Measurements from ENCODE around the gene RAD18. TPM values are rescaled to one million over a fixed set of nuclear protein-coding genes. Genes with fewer than 3 reads are reported as not detected.

The RAD18 gene
- total and polyA plus RNA-seq, 8 donors: 1.4 to 87.9 (median 4.6) TPM

DNA sequence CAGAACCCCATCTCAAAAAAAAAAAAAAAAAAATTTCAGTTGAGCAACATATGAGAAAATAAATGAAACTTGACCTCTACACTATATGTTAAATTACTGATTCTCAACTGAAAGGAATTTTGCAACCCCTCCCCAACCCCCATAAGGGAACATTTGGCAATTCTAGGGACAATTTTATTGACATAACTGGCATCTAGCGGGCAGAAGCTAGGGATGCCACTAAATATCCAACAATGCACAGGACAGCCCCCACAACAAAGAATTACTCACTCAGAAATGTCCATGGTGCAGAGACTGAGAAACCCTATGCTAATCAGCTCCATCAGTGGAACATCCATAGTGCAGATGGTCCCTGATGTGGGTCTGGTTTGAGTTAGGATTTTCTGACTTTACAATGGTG, 135.6 kb downstream of the RAD18 start:
- no peaks in the 10 kb centered on the region for H3K27me3 ChIP-seq
- intact Hi-C loops (cut with DNase I; ENCODE audit: low total_unique reads): no loop called here
- H3K27ac ChIP-seq: no peak overlapping the region
- no peaks in the 10 kb centered on the region for H3K9me3 ChIP-seq
- H3K36me3 ChIP-seq: no peaks in the 10 kb centered on the region
- no peak overlapping the region for H3K4me3 ChIP-seq
- no peaks in the 10 kb centered on the region for H3K4me1 ChIP-seq
- TF ChIP-seq, protein P1, sequence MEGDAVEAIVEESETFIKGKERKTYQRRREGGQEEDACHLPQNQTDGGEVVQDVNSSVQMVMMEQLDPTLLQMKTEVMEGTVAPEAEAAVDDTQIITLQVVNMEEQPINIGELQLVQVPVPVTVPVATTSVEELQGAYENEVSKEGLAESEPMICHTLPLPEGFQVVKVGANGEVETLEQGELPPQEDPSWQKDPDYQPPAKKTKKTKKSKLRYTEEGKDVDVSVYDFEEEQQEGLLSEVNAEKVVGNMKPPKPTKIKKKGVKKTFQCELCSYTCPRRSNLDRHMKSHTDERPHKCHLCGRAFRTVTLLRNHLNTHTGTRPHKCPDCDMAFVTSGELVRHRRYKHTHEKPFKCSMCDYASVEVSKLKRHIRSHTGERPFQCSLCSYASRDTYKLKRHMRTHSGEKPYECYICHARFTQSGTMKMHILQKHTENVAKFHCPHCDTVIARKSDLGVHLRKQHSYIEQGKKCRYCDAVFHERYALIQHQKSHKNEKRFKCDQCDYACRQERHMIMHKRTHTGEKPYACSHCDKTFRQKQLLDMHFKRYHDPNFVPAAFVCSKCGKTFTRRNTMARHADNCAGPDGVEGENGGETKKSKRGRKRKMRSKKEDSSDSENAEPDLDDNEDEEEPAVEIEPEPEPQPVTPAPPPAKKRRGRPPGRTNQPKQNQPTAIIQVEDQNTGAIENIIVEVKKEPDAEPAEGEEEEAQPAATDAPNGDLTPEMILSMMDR (IDR thresholded peaks at IDR 0.05): no peak
- TF ChIP-seq POLR2A (IDR thresholded peaks at IDR 0.05): no peak
- TF ChIP-seq EP300 (IDR thresholded peaks at IDR 0.05): no peak
- TF ChIP-seq POLR2AphosphoS5 (IDR thresholded peaks at IDR 0.05): no peak
- 67 to 97% (median 93%) methylated on average over 1 of the region's 1 CpG for WGBS, 5 donors
- no peak for DNase-seq

Small RNAs within 50 kb of the gene (small RNA-seq; reads per million reads assigned to genes)
- gene RF00416: 0 reads per million in 4 donors

Other genes starting within 250 kb of the RAD18 start
- gene CAV3, start 229.7 kb downstream of the RAD18 start, total RNA-seq: under 1 TPM in 1 of 5 donors, not detected in 4; 0.73 TPM
- under 1 TPM in 1 of 3 donors, not detected in 2; 0.08 TPM for gene CAV3, start 229.7 kb downstream of the RAD18 start, polyA plus RNA-seq
- gene OXTR, start 193.9 kb downstream of the RAD18 start, total RNA-seq: under 1 TPM in 1 of 5 donors, not detected in 4; 0.73 TPM
- 1 to 10 TPM in 1 of 3 donors, not detected in 2; 1.1 TPM for gene OXTR, start 193.9 kb downstream of the RAD18 start, polyA plus RNA-seq